HEK293 (cell line): Measurements from ENCODE around the gene CFAP221.

ENCODE experiments used
- CTCF ChIA-PET: fragments of 350-600 bp; formaldehyde crosslinking; extraction: SDS; loops from one replicate; lab custom pipeline; 2021; ENCODE audit warnings: antibody characterized with exemption; lab: Yijun Ruan, JAX
- POLR2A ChIA-PET: fragments of 300-600 bp; formaldehyde crosslinking; extraction: SDS; loops from one replicate; lab custom pipeline; 2020; ENCODE audit warnings: antibody characterized with exemption, inconsistent platforms; lab: Yijun Ruan, JAX
- H3K27ac ChIP-seq: fragments of 200-500 bp; sonication (Bioruptor generic); 2 replicates; pipeline ENCODE4 v1.5.1; 2014; ENCODE audit warnings: low read depth, low read length, control low read depth, inconsistent platforms; ENCODE audit errors: extremely low read depth
- H3K36me3 ChIP-seq, 2 experiments: fragments of 200-500 bp in 1 of 2; sonication (Bioruptor generic) in 1 of 2; 1 replicate in 1 of 2; 2 replicates in 1 of 2; pipeline ENCODE4 v1.5.1; 2014 to 2017; ENCODE audit warnings: inconsistent platforms in 2 of 2, low read length in 2 of 2; ENCODE audit not compliant: control insufficient read depth in 2 of 2, insufficient read depth in 1 of 2
- H3K4me1 ChIP-seq: fragments of 200-500 bp; sonication (Bioruptor generic); 2 replicates; pipeline ENCODE4 v1.5.1; 2014; ENCODE audit warnings: mild to moderate bottlenecking, low read length, inconsistent platforms; ENCODE audit not compliant: control insufficient read depth, insufficient read depth
- H3K4me3 ChIP-seq: 2 replicates; pipeline ENCODE4 v1.5.1; 2011; ENCODE audit warnings: low read depth, mild to moderate bottlenecking, control low read depth, low read length, moderate library complexity
- H3K9me3 ChIP-seq: fragments of 200-500 bp; sonication (Bioruptor generic); 2 replicates; pipeline ENCODE4 v1.5.1; 2014; ENCODE audit warnings: low read depth, low read length, inconsistent platforms; ENCODE audit not compliant: control insufficient read depth, insufficient read depth
- GLI2 ChIP-seq: fragments of 450-650 bp; formaldehyde crosslinking; IDR thresholded peaks from 2 replicates; pipeline ENCODE4; 2017; ENCODE audit warnings: missing biosample characterization, missing genetic modification characterization, low read depth, borderline replicate concordance
- HOXC10 ChIP-seq: sonication (generic); formaldehyde crosslinking; IDR thresholded peaks from 2 replicates; pipeline ENCODE4 v1.8.1; 2023; ENCODE audit warnings: mild to moderate bottlenecking, missing genetic modification reagents
- KLF10 ChIP-seq: fragments of 450-650 bp; IDR thresholded peaks from 2 replicates; pipeline ENCODE4 v1.5.1; 2018; ENCODE audit warnings: missing biosample characterization, mild to moderate bottlenecking, missing genetic modification characterization
- MYNN ChIP-seq: fragments of 450-650 bp; formaldehyde crosslinking; IDR thresholded peaks from 2 replicates; pipeline ENCODE4 v1.5.1; 2016; ENCODE audit warnings: missing biosample characterization, missing genetic modification characterization, borderline replicate concordance
- SETDB1 ChIP-seq: IDR thresholded peaks from one replicate; pipeline ENCODE4 v1.6.1; 2017; ENCODE audit warnings: mild to moderate bottlenecking, low read length, moderate library complexity, mixed read lengths; ENCODE audit not compliant: insufficient read length
- YY2 ChIP-seq: fragments of 450-650 bp; formaldehyde crosslinking; IDR thresholded peaks from 2 replicates; pipeline ENCODE4 v1.5.1; 2016; ENCODE audit warnings: missing biosample characterization, missing genetic modification characterization
- ZBTB10 ChIP-seq: fragments of 450-650 bp; formaldehyde crosslinking; IDR thresholded peaks from 2 replicates; pipeline ENCODE4 v1.5.1; 2016; ENCODE audit warnings: missing biosample characterization, missing genetic modification characterization
- ZBTB8A ChIP-seq: fragments of 450-650 bp; formaldehyde crosslinking; IDR thresholded peaks from 2 replicates; pipeline ENCODE4 v1.5.1; 2016; ENCODE audit warnings: missing biosample characterization, missing genetic modification characterization
- ZFHX2 ChIP-seq: fragments of 450-650 bp; formaldehyde crosslinking; conservative IDR thresholded peaks from 2 replicates; pipeline ENCODE4 v1.5.1; 2016; ENCODE audit warnings: missing biosample characterization, missing genetic modification characterization
- ZFP3 ChIP-seq: fragments of 450-650 bp; formaldehyde crosslinking; IDR thresholded peaks from 2 replicates; pipeline ENCODE4 v1.5.1; 2016; ENCODE audit warnings: low read depth, missing biosample characterization, missing genetic modification characterization
- ZNF140 ChIP-seq: fragments of 450-650 bp; formaldehyde crosslinking; IDR thresholded peaks from 2 replicates; pipeline ENCODE4 v1.5.1; 2016; ENCODE audit warnings: missing biosample characterization, missing genetic modification characterization
- ZNF221 ChIP-seq: fragments of 450-650 bp; formaldehyde crosslinking; IDR thresholded peaks from 2 replicates; pipeline ENCODE4 v1.5.1; 2017; ENCODE audit warnings: missing biosample characterization, missing genetic modification characterization, borderline replicate concordance
- ZNF26 ChIP-seq: fragments of 450-650 bp; formaldehyde crosslinking; IDR thresholded peaks from 2 replicates; pipeline ENCODE4 v1.5.1; 2016; ENCODE audit warnings: missing biosample characterization, missing genetic modification characterization
- ZNF311 ChIP-seq: fragments of 450-650 bp; formaldehyde crosslinking; IDR thresholded peaks from 2 replicates; pipeline ENCODE4 v1.5.1; 2017; ENCODE audit warnings: missing biosample characterization, missing genetic modification characterization, borderline replicate concordance
- ZNF354C ChIP-seq: fragments of 450-650 bp; formaldehyde crosslinking; IDR thresholded peaks from 2 replicates; pipeline ENCODE4 v1.5.1; 2016; ENCODE audit warnings: missing biosample characterization, missing genetic modification characterization, low read depth, borderline replicate concordance
- ZNF362 ChIP-seq: fragments of 450-650 bp; formaldehyde crosslinking; IDR thresholded peaks from 2 replicates; pipeline ENCODE4 v1.5.1; 2016; ENCODE audit warnings: missing biosample characterization, missing genetic modification characterization
- ZNF366 ChIP-seq: fragments of 450-650 bp; formaldehyde crosslinking; conservative IDR thresholded peaks from 2 replicates; pipeline ENCODE4 v1.5.1; 2016; ENCODE audit warnings: missing biosample characterization, missing genetic modification characterization
- ZNF48 ChIP-seq: fragments of 450-650 bp; formaldehyde crosslinking; IDR thresholded peaks from 2 replicates; pipeline ENCODE4 v1.5.1; 2016; ENCODE audit warnings: missing biosample characterization, missing genetic modification characterization
- ZNF510 ChIP-seq: fragments of 450-650 bp; formaldehyde crosslinking; IDR thresholded peaks from 2 replicates; pipeline ENCODE4 v1.5.1; 2018; ENCODE audit warnings: mild to moderate bottlenecking, missing genetic modification characterization, missing biosample characterization; ENCODE audit not compliant: insufficient replicate concordance
- ZNF548 ChIP-seq: fragments of 450-650 bp; formaldehyde crosslinking; IDR thresholded peaks from 2 replicates; pipeline ENCODE4 v1.5.1; 2016; ENCODE audit warnings: missing biosample characterization, missing genetic modification characterization
- ZNF561 ChIP-seq: fragments of 450-650 bp; IDR thresholded peaks from 2 replicates; pipeline ENCODE4 v1.5.1; 2018; ENCODE audit warnings: missing biosample characterization, missing genetic modification characterization, borderline replicate concordance
- ZNF580 ChIP-seq: fragments of 450-650 bp; formaldehyde crosslinking; IDR thresholded peaks from 2 replicates; pipeline ENCODE4 v1.5.1; 2016; ENCODE audit warnings: missing biosample characterization, missing genetic modification characterization
- ZNF596 ChIP-seq: fragments of 450-650 bp; IDR thresholded peaks from 2 replicates; pipeline ENCODE4 v1.5.0; 2018; ENCODE audit warnings: missing biosample characterization, mild to moderate bottlenecking, missing genetic modification characterization, moderate library complexity
- ZNF600 ChIP-seq: fragments of 450-650 bp; formaldehyde crosslinking; IDR thresholded peaks from 2 replicates; pipeline ENCODE4 v1.5.1; 2016; ENCODE audit warnings: missing biosample characterization, missing genetic modification characterization
- ZNF623 ChIP-seq: fragments of 450-650 bp; formaldehyde crosslinking; IDR thresholded peaks from 2 replicates; pipeline ENCODE4 v1.5.1; 2016; ENCODE audit warnings: missing biosample characterization, missing genetic modification characterization
- ZNF626 ChIP-seq: fragments of 450-650 bp; sonication (Bioruptor Pico); formaldehyde crosslinking; IDR thresholded peaks from 2 replicates; pipeline ENCODE4 v1.5.1; 2018; ENCODE audit warnings: missing biosample characterization, missing genetic modification characterization, inconsistent platforms
- ZNF660 ChIP-seq: fragments of 450-650 bp; IDR thresholded peaks from 2 replicates; pipeline ENCODE4 v1.5.1; 2018; ENCODE audit warnings: missing biosample characterization, mild to moderate bottlenecking, missing genetic modification characterization
- ZNF768 ChIP-seq: fragments of 450-650 bp; formaldehyde crosslinking; IDR thresholded peaks from 2 replicates; pipeline ENCODE4 v1.5.1; 2018; ENCODE audit warnings: missing biosample characterization, mild to moderate bottlenecking, missing genetic modification characterization
- ZNF785 ChIP-seq: fragments of 450-650 bp; formaldehyde crosslinking; IDR thresholded peaks from 2 replicates; pipeline ENCODE4 v1.5.1; 2016; ENCODE audit warnings: missing biosample characterization, missing genetic modification characterization
- TF ChIP-seq, protein P1 (sequence below): fragments of 450-650 bp; formaldehyde crosslinking; IDR thresholded peaks from 2 replicates; pipeline ENCODE4 v1.5.1; 2016; ENCODE audit warnings: missing biosample characterization, missing genetic modification characterization

CFAP221 gene

GRCh38 chr2:119541476-119541875 is 2.8 kb upstream of the CFAP221 start:
- POLR2A ChIA-PET: no interaction called here
- CTCF ChIA-PET: no interaction called here
- H3K4me1 ChIP-seq: no peaks in the 10 kb centered on the region; the same call in 1 of the 2 replicates

DNA sequence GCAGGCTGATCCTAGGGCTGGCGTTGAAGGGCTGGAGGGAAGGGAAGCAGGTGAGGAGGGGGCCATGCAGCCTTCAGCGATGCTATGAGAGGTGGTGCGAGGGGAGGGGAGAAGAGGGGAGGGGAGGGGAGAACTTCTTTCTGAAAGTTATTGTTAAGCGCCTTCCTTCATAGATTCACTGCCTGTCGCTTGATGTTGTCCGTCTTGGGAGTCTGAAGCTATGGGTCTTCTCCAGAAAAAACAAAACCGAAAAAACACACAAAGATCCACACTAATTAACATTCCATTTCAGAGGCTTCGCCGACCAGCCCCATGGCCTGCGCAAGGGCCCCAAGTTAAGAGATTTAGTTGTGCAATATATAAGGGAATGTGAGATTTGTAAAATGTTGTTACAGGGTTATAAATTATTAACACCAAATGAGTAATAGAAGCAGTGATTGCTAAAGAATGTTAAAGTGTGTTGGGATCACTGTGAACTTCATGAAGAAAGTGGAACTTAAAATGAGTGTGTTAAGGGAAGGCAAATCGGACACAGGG is 758 bp downstream of the CFAP221 start:
- Histone ChIP-seq H3K9me3 (no peaks in the 10 kb centered on the region), H3K27ac (no peak overlapping the region; the same call in 1 of the 2 replicates), H3K4me1 (0 out of 2 replicates have a peak, but pooled peaks cover 5% of the 10 kb centered on the region), H3K4me3 (peak overlapping the region; percentile 72), H3K36me3 (peaks cover 0 to 3% of the 10 kb centered on the region in 2 experiments; a peak in 1 of 3 replicates)
- ChIA-PET CTCF (interaction anchor here (0.6 kb wide), 1 partner anchor 20 kb away, joined by 3 read pairs; no protein-coding TSS in a partner anchor), POLR2A (no interaction called here)
- no peak for TF ChIP-seq GLI2 (tag by site-specific recombination)
- no peak for TF ChIP-seq ZNF596 (tag by site-specific recombination)
- no peak for TF ChIP-seq ZBTB10 (tag by site-specific recombination)
- TF ChIP-seq ZNF311 (tag by site-specific recombination): no peak
- no peak for TF ChIP-seq ZBTB8A (tag by site-specific recombination)
- no peak for TF ChIP-seq ZNF354C (tag by site-specific recombination)
- no peak for TF ChIP-seq ZNF510 (tag by site-specific recombination)
- TF ChIP-seq ZNF26 (tag by site-specific recombination): no peak
- TF ChIP-seq ZNF362 (tag by site-specific recombination): no peak
- no peak for TF ChIP-seq ZNF660 (tag by site-specific recombination)
- TF ChIP-seq SETDB1: no peak
- no peak for TF ChIP-seq ZNF48 (tag by site-specific recombination)
- TF ChIP-seq KLF10 (tag by site-specific recombination): no peak
- TF ChIP-seq ZNF548 (tag by site-specific recombination): no peak
- TF ChIP-seq ZNF785 (tag by site-specific recombination): no peak
- TF ChIP-seq ZNF366 (tag by site-specific recombination): no peak
- TF ChIP-seq ZNF626 (tag by site-specific recombination): no peak
- no peak for TF ChIP-seq ZNF580 (tag by site-specific recombination)
- no peak for TF ChIP-seq ZFP3 (tag by site-specific recombination)

More at GRCh38 chr2:119541476-119541875, 2.8 kb upstream of the CFAP221 start:
- no peaks in the 10 kb centered on the region for H3K9me3 ChIP-seq
- H3K27ac ChIP-seq: no peak overlapping the region
- TF ChIP-seq ZNF600 (no peak), YY2 (tag by site-specific recombination) (no peak), ZNF561 (no peak), ZNF768 (tag by site-specific recombination) (no peak), ZNF623 (tag by site-specific recombination) (no peak), ZFHX2 (no peak), HOXC10 (CRISPR knock-in tag) (no peak), ZNF626 (tag by site-specific recombination) (no peak), MYNN (tag by site-specific recombination) (no peak), ZNF140 (tag by site-specific recombination) (no peak), ZNF354C (tag by site-specific recombination) (no peak), ZNF221 (tag by site-specific recombination) (no peak)
- TF ChIP-seq, protein P1, sequence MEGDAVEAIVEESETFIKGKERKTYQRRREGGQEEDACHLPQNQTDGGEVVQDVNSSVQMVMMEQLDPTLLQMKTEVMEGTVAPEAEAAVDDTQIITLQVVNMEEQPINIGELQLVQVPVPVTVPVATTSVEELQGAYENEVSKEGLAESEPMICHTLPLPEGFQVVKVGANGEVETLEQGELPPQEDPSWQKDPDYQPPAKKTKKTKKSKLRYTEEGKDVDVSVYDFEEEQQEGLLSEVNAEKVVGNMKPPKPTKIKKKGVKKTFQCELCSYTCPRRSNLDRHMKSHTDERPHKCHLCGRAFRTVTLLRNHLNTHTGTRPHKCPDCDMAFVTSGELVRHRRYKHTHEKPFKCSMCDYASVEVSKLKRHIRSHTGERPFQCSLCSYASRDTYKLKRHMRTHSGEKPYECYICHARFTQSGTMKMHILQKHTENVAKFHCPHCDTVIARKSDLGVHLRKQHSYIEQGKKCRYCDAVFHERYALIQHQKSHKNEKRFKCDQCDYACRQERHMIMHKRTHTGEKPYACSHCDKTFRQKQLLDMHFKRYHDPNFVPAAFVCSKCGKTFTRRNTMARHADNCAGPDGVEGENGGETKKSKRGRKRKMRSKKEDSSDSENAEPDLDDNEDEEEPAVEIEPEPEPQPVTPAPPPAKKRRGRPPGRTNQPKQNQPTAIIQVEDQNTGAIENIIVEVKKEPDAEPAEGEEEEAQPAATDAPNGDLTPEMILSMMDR (tag by site-specific recombination): no peak
- H3K4me3 ChIP-seq: no peak overlapping the region
- no peaks in the 10 kb centered on the region for H3K36me3 ChIP-seq
